HG03039 (cell line): ENCODE results near the gene OR52N4.
"Not testable (repeated sequence)": the region's sequence is repeated elsewhere in the genome, so short reads cannot be mapped to it uniquely, and the experiment has no call there.

Experiments used
- ATAC-seq: cut with Tn5 transposase; IDR thresholded peaks from one replicate; pipeline ENCODE4 v1.9.1; 2021; ENCODE audit warnings: mild to moderate bottlenecking, moderate library complexity; ENCODE audit not compliant: unreplicated experiment

Gene OR52N4

GRCh38 chr11:5753943-5754342 lies at the start of gene OR52N4:
TSS of gene OR52N4 (plus strand) at chr11:5754243. CDS start at chr11:5754741, 498 bp downstream.
- ATAC-seq, result no peak

GRCh38 chr11:5705688-5706087 lies 48.4 kb upstream of the OR52N4 start:
- no peak for ATAC-seq

GRCh38 chr11:5712507-5712906 lies 41.5 kb upstream of the OR52N4 start:
- ATAC-seq, result no peak

GRCh38 chr11:5713695-5714094 lies 40.3 kb upstream of the OR52N4 start:
- ATAC-seq, result no peak

- not testable (repeated sequence) for ATAC-seq
These were observed 37.5 kb upstream of the OR52N4 start for GRCh38 chr11:5716518-5716917.

- ATAC-seq, result no peak
These were observed 34.1 kb upstream of the OR52N4 start for GRCh38 chr11:5719703-5720495.

- ATAC-seq, result no peak
These were observed 31.4 kb upstream of the OR52N4 start for GRCh38 chr11:5722622-5723021.

- no peak for ATAC-seq
These were observed 27.7 kb upstream of the OR52N4 start for GRCh38 chr11:5726351-5726750.

- ATAC-seq, result no peak
These were observed 26.4 kb upstream of the OR52N4 start for GRCh38 chr11:5727691-5728090.

GRCh38 chr11:5736396-5736795 lies 17.6 kb upstream of the OR52N4 start, which contains the start of gene OR56B1:
TSS of gene OR56B1 (plus strand) at chr11:5736448. CDS start at chr11:5736517, 69 bp downstream.
- no peak for ATAC-seq

- no peak for ATAC-seq
These were observed 17.0 kb upstream of the OR52N4 start for GRCh38 chr11:5737091-5737490.

- ATAC-seq, result no peak
These were observed 16.2 kb upstream of the OR52N4 start for GRCh38 chr11:5737670-5738392.

- ATAC-seq, result no peak
These were observed 15.6 kb upstream of the OR52N4 start for GRCh38 chr11:5738431-5738830.

GRCh38 chr11:5746614-5747013 lies 7.4 kb upstream of the OR52N4 start:
- ATAC-seq, result no peak

GRCh38 chr11:5749836-5750235 lies 4.2 kb upstream of the OR52N4 start:
- ATAC-seq, result no peak

GRCh38 chr11:5767056-5767455 lies 13.0 kb downstream of the OR52N4 start:
- no peak for ATAC-seq

GRCh38 chr11:5783255-5783654 lies 29.2 kb downstream of the OR52N4 start, which contains the start of gene OR52N5:
TSS of gene OR52N5 (minus strand) at chr11:5783355. CDS start at chr11:5778634, 4,721 bp downstream.
- no peak for ATAC-seq

GRCh38 chr11:5791165-5791564 lies 37.1 kb downstream of the OR52N4 start, which contains the start of gene OR52N1:
TSS of gene OR52N1 (minus strand) at chr11:5791265. CDS start at chr11:5788816, 2,449 bp downstream.
- ATAC-seq, result no peak

GRCh38 chr11:5796541-5796940 lies 42.5 kb downstream of the OR52N4 start:
- no peak for ATAC-seq

GRCh38 chr11:5803982-5804381 lies 49.9 kb downstream of the OR52N4 start:
- no peak for ATAC-seq
